Gastrocnemius medialis (tissue), 4 donors: ENCODE measurements around the gene DNAJC21. TPM values are rescaled to one million over a fixed set of nuclear protein-coding genes. Genes with fewer than 3 reads are reported as not detected.

Experiments
- ATAC-seq, 2 donors: fragments of 150-250 bp; one replicate each; pipeline ENCODE4 v1.9.1; 2016
- DNase-seq, 2 donors: peaks; one replicate each; pipeline ENCODE4 v3.0.0-alpha.2; 2019
- H3K27ac ChIP-seq, 4 donors: fragments of 200-600 bp; sonication (generic); 1 replicate in 1 of 4; 2 replicates in 3 of 4; pipeline ENCODE4 v1.5.1; 2016 to 2018; ENCODE audit warnings: mild to moderate bottlenecking in 2 of 4, moderate library complexity in 1 of 4
- H3K27me3 ChIP-seq, 3 donors: fragments of 200-600 bp; sonication (generic) in 2 of 3; 1 replicate in 1 of 3; 2 replicates in 2 of 3; pipeline versions ENCODE4 v1.5.1 to v1.6.0; 2016 to 2019; ENCODE audit warnings: mild to moderate bottlenecking in 1 of 3, moderate library complexity in 1 of 3
- H3K36me3 ChIP-seq, 2 donors: fragments of 200-600 bp; sonication (generic) in 1 of 2; one replicate each; pipeline ENCODE4 v1.5.1; 2017 to 2018
- H3K4me1 ChIP-seq, 2 donors: fragments of 200-600 bp; sonication (generic) in 1 of 2; one replicate each; pipeline ENCODE4 v1.5.1; 2016 to 2017; ENCODE audit warnings: mild to moderate bottlenecking in 2 of 2
- H3K4me3 ChIP-seq, 4 donors: fragments of 200-600 bp; sonication (generic) in 3 of 4; 1 replicate in 1 of 4; 2 replicates in 3 of 4; pipeline ENCODE4 v1.5.1; 2016 to 2019; ENCODE audit warnings: mild to moderate bottlenecking in 2 of 4
- H3K9me3 ChIP-seq, 3 donors: fragments of 200-600 bp; sonication (generic) in 2 of 3; 1 replicate in 1 of 3; 2 replicates in 2 of 3; pipeline ENCODE4 v1.5.1; 2016 to 2019
- CTCF ChIP-seq, 5 experiments: fragments of 450-650 bp in 3 of 5; fragments of 200-600 bp in 2 of 5; sonication (generic) in 2 of 5; IDR thresholded peaks in 4 of 5; conservative IDR thresholded peaks in 1 of 5; 1 replicate in 4 of 5; 2 replicates in 1 of 5; pipeline ENCODE4 v1.5.1; 2016 to 2019; ENCODE audit warnings: antibody characterized with exemption in 5 of 5, mild to moderate bottlenecking in 3 of 5, moderate library complexity in 3 of 5
- POLR2A ChIP-seq, 2 donors: fragments of 450-650 bp; IDR thresholded peaks; one replicate each; pipeline ENCODE4 v1.6.1; 2017; ENCODE audit warnings: antibody characterized with exemption in 2 of 2, mild to moderate bottlenecking in 2 of 2, moderate library complexity in 2 of 2
- in situ Hi-C, 4 donors: fragments of 200-750 bp; cut with MboI; loops; one replicate each; pipeline versions ENCODE4 v1.15.0 to v1.8.0; 2017; ENCODE audit warnings: low sequenced_read_pairs in 4 of 4
- intact Hi-C: fragments of 100-400 bp; cut with DNase I; formaldehyde crosslinking; loops from one replicate; pipeline ENCODE4 v1.15.1; 2023; ENCODE audit warnings: low total_unique reads
- total RNA-seq, 4 donors: library from RNA; depleted of rRNA; stranded (reverse); fragments of >200 nt; gene quantifications; one replicate each; pipeline versions ENCODE4 v1.1.0 to v1.2.3, GENCODE V29; 2016

DNAJC21 gene
- total RNA-seq, 4 donors from 2014 or later, result 40.9 to 81.7 (median 74.7) TPM

GRCh38 chr5:34903260-34903659 is 26.1 kb upstream of the DNAJC21 start:
- Histone ChIP-seq H3K27ac (no peak overlapping the region), H3K36me3 (peaks cover 0 to 14% of the 10 kb centered on the region in 2 donors), H3K27me3 (no peaks in the 10 kb centered on the region), H3K9me3 (no peaks in the 10 kb centered on the region), H3K4me3 (no peak overlapping the region), H3K4me1 (no peaks in the 10 kb centered on the region)
- ATAC-seq (no peak), DNase-seq (no peak)
- in situ Hi-C loops, result loop anchor here in 2 of 4 donors (10.0 to 25.0 kb wide), 2 partner anchors 378 to 891 kb away; partner anchors contain the start of gene AMACR (in 2 of the 2)
- no peak for TF ChIP-seq CTCF (IDR thresholded peaks at IDR 0.05 in 4 of 5, conservative IDR thresholded peaks at IDR 0.05 in 1 of 5)
- no peak for TF ChIP-seq POLR2A (IDR thresholded peaks at IDR 0.05)
- intact Hi-C loops, result no loop called here

- Histone ChIP-seq H3K9me3 (no peaks in the 10 kb centered on the region), H3K27ac (no peak overlapping the region), H3K36me3 (peaks cover 0 to 33% of the 10 kb centered on the region in 2 donors), H3K4me3 (no peak overlapping the region), H3K4me1 (no peaks in the 10 kb centered on the region), H3K27me3 (no peaks in the 10 kb centered on the region)
- ATAC-seq (no peak), DNase-seq (no peak)
- TF ChIP-seq CTCF (IDR thresholded peaks at IDR 0.05 in 4 of 5, conservative IDR thresholded peaks at IDR 0.05 in 1 of 5) (peak in 1 of 5 experiments; percentile 15), POLR2A (IDR thresholded peaks at IDR 0.05) (no peak)
- intact Hi-C loops, result no loop called here
- in situ Hi-C loops, result loop anchor here in 2 of 4 donors (10.0 to 25.0 kb wide), 2 partner anchors 381 to 893 kb away; partner anchors contain the start of gene AMACR (in 2 of the 2)
Observed at GRCh38 chr5:34905564-34905963, 23.8 kb upstream of the DNAJC21 start.

- Histone ChIP-seq H3K9me3 (no peaks in the 10 kb centered on the region), H3K27ac (no peak overlapping the region), H3K4me1 (peaks cover 20 to 23% of the 10 kb centered on the region in 2 donors), H3K27me3 (no peaks in the 10 kb centered on the region), H3K36me3 (peaks cover 0 to 38% of the 10 kb centered on the region in 2 donors), H3K4me3 (no peak overlapping the region)
- DNase-seq (no peak), ATAC-seq (no peak)
- in situ Hi-C loops, result loop anchor here in 2 of 4 donors (25.0 kb wide), 1 partner anchor 901 kb away; the partner anchor contains the start of gene AMACR (in 2 of the 2)
- no peak for TF ChIP-seq CTCF (IDR thresholded peaks at IDR 0.05 in 4 of 5, conservative IDR thresholded peaks at IDR 0.05 in 1 of 5)
- no peak for TF ChIP-seq POLR2A (IDR thresholded peaks at IDR 0.05)
- intact Hi-C loops, result no loop called here
Observed at GRCh38 chr5:34913072-34913471, 16.3 kb upstream of the DNAJC21 start.

- in situ Hi-C loops, result loop anchor here in 2 of 4 donors (25.0 kb wide), 1 partner anchor 902 kb away; the partner anchor contains the start of gene AMACR (in 2 of the 2)
- intact Hi-C loops, result loop anchor here (1.0 to 5.0 kb wide), 2 partner anchors 15 to 907 kb away; partner anchors contain the start of genes AMACR and DNAJC21
- peaks cover 20 to 23% of the 10 kb centered on the region in 2 donors for H3K4me1 ChIP-seq
Observed at GRCh38 chr5:34914671-34915138, 14.7 kb upstream of the DNAJC21 start.

More at GRCh38 chr5:34914671-34915138, 14.7 kb upstream of the DNAJC21 start:
- DNase-seq, result peak; percentile 2 to 30
- Histone ChIP-seq H3K36me3 (peaks cover 0 to 29% of the 10 kb centered on the region in 2 donors), H3K27ac (peak overlapping the region; percentile 78 to 92 (median 84)), H3K27me3 (no peaks in the 10 kb centered on the region), H3K9me3 (no peaks in the 10 kb centered on the region), H3K4me3 (peak overlapping the region; percentile 74 to 96 (median 88))
- ATAC-seq, result peak; percentile 2 to 4
- no peak for TF ChIP-seq POLR2A (IDR thresholded peaks at IDR 0.05)
- TF ChIP-seq CTCF (IDR thresholded peaks at IDR 0.05 in 4 of 5, conservative IDR thresholded peaks at IDR 0.05 in 1 of 5), result no peak
